ENCODE data around the gene RPL31. TPM values are rescaled to one million over a fixed set of nuclear protein-coding genes. Genes with fewer than 3 reads are reported as not detected.

RPL31 gene
- total RNA-seq, 4 donors from 2014 or later: 1,177 to 1,447 (median 1,367) TPM

GRCh38 chr2:101007415-101008345 is 5.6 kb downstream of the RPL31 start:
- no peak for TF ChIP-seq CTCF (IDR thresholded peaks at IDR 0.05)
- ATAC-seq (ENCODE audit: low FRiP score) (no peak), DNase-seq (ENCODE audit: low spot score) (no peak)

- DNase-seq (ENCODE audit: low spot score) (no peak), ATAC-seq (ENCODE audit: low FRiP score) (no peak)
- no peak for TF ChIP-seq CTCF (IDR thresholded peaks at IDR 0.05)
Measured at GRCh38 chr2:101011152-101011551, 9.1 kb downstream of the RPL31 start.

- ATAC-seq (ENCODE audit: low FRiP score): no peak
- TF ChIP-seq CTCF (IDR thresholded peaks at IDR 0.05): no peak
- DNase-seq (ENCODE audit: low spot score): no peak
Measured at GRCh38 chr2:101012054-101012705, 10.1 kb downstream of the RPL31 start.

GRCh38 chr2:101012706-101013181 is 10.7 kb downstream of the RPL31 start:
- TF ChIP-seq CTCF (IDR thresholded peaks at IDR 0.05): peak in 2 of 3 donors; percentile 17 to 34
- DNase-seq (ENCODE audit: low spot score) (no peak), ATAC-seq (ENCODE audit: low FRiP score) (no peak)

- DNase-seq (ENCODE audit: low spot score) (no peak), ATAC-seq (ENCODE audit: low FRiP score) (no peak)
- TF ChIP-seq CTCF (IDR thresholded peaks at IDR 0.05): no peak
Measured at GRCh38 chr2:101014264-101014857, 12.3 kb downstream of the RPL31 start.

GRCh38 chr2:101017371-101017770 is 15.3 kb downstream of the RPL31 start:
- TF ChIP-seq CTCF (IDR thresholded peaks at IDR 0.05): no peak
- ATAC-seq (ENCODE audit: low FRiP score) (no peak), DNase-seq (ENCODE audit: low spot score) (no peak)
